Right lung (tissue), 5 donors: ENCODE measurements around the gene CACNB3. TPM values are rescaled to one million over a fixed set of nuclear protein-coding genes. Genes with fewer than 3 reads are reported as not detected.
A peak's percentile ranks its signal among the peaks of the same experiment; 100 is the strongest.
"Not testable (repeated sequence)": the region's sequence is repeated elsewhere in the genome, so short reads cannot be mapped to it uniquely, and the experiment has no call there.

Source experiments
- DNase-seq, 2 donors: peaks; one replicate each; pipeline ENCODE4 v3.0.0-alpha.2; 2013
- polyA plus RNA-seq, 5 donors: library from polyadenylated mRNA; unstranded; fragments of 120-200 nt; gene quantifications; one replicate each; pipeline versions ENCODE4 v1.2.1 to v1.2.3, GENCODE V29; 2013; ENCODE audit warnings: inconsistent platforms in 1 of 5, low replicate concordance in 1 of 5; ENCODE audit not compliant: insufficient read length in 5 of 5, insufficient read depth in 1 of 5

Gene CACNB3
- polyA plus RNA-seq, 5 donors = 27.1 to 37.2 (median 34.4) TPM

DNA sequence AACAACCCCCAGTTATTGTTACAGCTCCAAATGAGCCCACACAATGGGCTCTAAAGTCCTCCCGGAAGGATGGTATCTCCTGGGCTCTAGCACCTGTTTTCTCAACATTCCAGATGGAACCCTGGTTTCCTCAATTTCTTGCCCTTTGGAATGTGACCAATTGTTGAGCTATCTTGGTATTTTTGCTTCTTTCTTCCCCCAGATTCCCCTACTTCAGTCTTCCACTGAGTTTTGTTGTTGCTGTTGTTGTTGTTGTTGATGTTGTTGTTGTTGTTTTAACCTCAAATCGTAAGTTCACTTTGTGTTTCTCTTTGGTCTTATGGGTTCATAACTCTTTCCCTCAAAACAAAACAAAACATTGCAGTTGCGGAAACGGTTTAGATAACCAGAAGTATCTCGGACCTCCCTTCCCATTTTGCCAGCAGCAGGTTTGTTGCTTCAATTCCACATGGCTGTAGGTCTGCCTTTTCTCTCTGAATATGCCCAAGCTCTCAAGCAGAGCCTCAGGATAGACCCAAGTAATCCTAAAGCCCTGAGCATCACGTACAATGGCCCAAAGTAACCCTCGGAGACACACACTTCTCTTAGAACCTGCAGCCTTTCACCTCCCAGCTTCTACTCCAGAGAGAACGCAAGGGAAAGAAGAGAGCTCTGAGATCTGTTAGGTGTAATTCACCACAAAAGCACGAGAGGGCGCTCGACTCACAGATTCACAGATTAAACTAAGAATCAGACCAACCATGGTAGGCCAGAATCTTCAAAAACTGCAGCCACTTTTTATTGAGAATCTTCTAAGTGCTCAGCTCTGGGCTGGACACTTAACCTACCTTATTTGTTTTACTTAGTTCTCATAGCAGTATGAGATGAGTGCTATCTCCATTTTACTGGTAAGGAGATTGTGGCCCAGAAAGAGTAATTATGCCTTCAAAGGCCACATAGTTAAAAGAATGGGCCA lies 34.7 kb downstream of the CACNB3 start:
- peak; percentile 78 to 88 for DNase-seq

DNA sequence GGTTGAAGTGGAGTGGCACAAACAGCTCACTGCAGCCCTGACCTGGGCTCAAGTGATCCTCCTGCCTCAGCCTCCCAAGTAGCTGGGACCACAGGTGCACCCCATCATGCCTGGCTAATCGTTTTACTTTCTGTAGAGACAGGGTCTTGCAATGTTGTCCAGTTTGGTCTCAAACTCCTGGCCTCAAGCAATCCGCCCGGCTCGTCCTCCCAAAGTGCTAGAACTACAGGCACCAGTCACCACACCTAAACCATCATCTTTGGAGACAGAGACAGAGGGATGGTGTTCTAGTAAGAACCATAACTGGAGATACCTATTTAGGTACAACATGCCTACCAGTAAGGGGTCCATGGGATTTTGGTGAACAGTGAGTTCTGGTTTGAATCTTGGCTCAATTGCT lies 36.2 kb downstream of the CACNB3 start:
- no peak for DNase-seq

DNA sequence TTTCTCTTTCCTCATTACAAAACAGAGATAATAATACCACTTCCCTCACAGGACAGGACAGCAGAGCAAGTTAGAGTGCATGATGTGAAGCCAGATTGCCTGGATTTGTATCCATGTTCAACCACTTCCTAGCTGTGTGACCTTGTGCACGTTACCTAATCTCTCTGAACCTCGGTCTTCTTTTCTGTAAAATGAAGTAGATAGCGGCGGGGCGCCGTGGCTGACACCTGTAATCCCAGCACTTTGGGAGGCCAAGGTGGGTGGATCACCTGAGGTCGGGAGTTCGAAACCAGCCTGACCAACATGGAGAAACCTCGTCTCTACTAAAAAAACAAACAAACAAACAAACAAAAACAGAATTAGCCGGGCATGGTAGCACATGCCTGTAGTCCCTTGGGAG lies 36.6 kb downstream of the CACNB3 start:
- DNase-seq = not testable (repeated sequence)

DNA sequence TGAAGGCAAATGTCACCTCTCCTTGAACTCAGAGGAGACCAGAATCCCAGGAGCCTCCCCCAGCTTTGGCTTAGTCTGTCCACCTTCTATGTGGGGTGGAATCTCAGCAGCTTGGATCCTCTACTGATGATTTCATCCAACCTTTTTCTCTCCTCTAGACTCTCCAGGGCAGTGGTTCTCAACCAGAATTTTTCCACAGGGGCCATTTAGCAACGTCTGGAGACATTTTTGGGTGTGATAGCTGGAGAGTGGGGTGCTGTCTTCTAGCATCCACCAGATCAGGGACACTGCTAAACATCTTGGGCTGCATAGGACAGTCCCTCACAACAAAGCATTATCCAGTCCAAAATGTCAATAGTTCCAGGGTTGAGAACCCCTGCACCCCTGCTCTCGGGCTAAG lies 38.1 kb downstream of the CACNB3 start:
- no peak for DNase-seq

DNA sequence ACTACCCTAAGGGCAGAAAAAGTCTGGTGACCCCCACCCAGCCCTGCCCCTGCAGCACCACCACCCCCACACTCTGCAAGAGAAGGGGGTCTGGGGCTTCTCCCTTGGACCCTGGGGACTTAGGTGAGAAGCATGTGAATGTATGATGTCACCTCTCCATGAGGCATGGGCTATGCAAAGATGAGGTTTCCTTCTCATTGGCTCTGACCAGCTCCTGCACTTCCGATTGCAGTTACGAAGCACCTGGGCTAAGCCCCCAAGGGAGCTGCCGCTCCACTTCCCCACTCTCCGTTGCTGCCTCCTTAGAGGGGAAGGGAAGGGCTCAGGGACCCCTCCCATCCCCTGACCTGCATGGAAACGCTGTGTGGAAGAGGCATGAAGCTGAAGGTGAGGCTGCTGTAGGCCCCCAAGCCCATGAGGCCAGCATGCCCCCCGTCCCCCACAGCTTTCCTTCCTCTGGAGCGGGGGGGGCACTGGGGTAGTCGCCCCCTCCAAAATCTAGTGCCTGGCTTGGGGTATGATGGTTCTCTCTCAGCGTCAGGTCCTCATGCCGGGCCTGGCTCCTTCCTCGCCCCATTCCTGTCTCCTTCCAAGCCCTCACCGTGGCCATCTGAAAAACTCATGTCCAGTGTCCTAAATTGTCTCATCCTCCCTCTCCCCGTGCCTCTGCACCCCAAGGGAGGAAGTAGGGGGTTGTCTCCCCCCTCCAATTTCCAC lies 39.1 kb downstream of the CACNB3 start:
- DNase-seq = no peak

DNA sequence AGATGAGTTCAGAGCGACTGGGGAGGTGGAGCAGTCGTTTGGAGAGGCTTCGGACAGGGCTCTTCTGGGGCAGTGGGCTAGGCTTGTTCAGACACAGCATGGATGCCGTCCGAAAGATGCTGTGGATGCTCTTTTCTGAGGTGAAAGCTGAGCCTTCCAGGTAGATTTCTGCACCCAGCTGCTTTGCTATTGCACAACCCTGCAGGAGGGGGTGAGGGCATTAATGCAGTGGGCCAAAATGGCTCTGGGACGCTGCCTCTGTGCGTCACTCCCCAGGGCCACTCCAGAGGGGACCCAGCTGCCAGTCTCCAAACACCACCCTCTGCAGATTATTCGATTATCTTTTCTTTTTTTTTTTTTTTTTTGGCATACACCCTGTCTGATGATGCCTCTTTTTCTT lies 39.7 kb downstream of the CACNB3 start:
- no peak for DNase-seq

DNA sequence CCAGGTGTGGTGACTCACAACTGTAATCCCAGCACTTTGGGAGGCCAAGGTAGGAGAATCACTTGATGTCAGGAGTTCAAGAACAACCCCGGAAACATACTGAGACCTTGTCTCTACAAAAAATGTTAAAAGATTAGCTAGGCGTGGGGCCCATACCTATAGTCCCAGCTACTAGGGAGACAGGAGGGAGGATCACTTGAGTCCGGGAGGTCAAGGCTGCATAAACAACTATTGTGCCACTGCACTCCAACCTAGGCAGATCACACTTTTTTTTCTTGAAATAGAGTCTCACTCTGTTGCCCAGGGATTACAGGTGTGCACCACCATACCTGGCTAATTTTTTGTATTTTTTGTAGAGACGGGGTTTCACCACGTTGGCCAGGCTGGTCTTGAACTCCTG lies 41.3 kb downstream of the CACNB3 start:
- DNase-seq = no peak

DNA sequence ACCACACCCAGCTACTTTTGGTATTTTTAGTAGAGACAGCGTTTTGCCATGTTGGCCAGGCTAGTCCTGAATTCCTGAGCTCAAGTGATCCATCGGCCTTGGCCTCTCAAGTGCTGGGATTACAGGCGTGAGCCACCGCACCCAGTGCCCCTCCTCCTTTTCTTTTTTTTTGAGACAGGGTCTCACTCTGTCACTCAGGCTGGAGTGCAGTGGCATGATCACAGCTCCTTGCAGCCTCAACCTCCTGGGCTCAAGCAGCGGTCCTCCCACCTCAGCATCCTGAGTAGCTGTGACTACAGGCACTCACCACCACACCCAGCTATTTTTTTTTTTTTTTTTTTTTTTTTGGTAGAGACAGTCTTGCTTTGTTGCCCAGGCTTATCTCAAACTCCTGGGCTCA lies 41.9 kb downstream of the CACNB3 start:
- DNase-seq = not testable (repeated sequence)

DNA sequence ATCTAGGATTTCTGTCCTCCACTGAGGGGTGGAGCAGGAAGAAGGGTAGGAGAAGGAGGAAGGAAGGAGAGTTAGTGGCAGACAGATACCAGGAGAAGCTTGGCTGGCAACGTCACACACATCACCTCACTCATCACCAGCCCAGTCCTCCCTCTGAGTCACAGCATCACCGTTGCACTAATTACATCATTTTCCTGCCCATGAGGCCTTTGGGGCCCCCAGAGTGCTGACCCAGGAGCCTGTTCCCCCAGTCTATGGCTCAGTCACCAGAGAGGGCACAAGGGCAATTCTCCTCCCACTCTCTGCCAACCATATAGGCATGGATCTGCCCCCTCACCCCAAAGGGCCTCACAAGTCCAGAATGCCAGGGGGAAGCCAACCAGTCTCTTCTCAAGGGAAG lies 42.8 kb downstream of the CACNB3 start:
- no peak for DNase-seq

DNA sequence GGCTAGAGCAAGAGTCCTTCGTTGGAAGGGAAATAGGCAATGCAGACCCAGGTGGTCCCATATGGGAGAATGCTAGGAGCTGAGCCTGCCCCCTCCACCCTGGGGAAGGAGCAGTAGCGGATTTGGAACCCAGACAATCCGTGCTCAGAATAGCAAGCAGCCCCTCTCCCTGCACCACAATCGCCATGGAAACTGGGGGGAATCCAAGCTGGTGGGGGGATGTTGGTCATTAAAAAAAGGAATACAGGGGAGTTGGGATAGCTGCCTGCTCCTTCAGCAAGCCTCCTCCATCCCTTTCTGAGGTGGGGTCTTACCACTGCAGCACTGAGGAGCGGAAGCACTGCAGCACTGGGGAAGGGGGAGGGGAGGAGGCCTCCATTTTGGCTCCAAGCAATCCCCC lies 44.5 kb downstream of the CACNB3 start:
- DNase-seq = no peak

DNA sequence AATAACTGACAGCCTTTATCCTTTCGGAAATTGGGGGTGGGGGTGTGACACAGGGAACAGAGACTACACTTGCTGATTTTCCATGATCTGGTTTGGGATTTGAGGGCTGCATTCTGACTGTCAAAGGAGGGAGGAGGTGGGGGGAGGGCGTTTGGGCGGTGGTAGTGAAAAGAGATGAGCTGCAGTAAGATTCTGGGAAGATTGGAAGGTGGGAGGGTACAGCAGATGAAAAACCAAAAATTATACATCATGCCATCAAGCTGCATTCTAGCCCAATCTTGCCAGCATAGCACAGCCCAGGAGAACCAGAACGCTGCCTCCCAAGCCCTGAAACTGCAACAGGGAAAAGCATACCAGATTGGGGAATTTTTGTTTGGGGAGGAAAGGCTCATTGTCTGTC lies 45.0 kb downstream of the CACNB3 start:
- DNase-seq = no peak

DNA sequence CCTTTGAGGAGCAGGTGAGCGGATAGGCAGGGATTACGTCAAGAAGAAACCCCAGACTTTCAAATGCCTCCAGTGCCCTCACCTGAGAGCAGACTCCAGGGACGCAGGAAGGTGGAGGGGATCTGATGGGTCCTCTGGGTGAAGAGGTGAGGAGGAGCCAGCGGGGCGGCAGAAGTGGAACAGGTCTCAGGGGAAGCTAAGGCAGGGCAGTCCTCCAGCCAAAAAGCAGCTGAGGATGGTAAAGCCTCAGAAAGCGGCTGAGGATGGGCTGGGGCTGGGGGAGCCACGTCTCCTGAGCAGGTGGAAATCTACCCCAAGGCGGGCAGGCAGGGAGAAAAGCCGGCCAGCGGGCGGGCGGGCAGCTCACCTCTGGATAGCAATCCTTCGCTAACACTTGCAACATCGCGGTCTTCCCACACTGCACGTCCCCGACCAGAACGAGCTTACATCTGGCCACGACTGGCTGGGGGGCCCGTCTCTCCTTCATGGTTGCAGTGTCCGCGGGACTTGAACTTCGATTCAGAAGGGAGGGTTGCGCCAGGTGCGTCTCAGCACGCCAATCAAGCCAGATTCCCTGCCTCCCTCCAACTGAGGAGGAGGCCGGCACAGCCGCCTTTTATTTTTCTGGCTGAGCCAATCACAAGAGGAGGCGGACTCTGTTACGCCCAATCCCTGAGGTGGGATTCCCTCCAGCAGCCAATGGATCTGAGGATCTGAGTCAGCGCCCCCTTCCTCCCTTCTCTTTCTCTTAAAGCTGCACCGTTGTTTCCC lies 47.2 kb downstream of the CACNB3 start, which contains the start of gene RND1:
Gene RND1, minus strand, starts transcription at position 590 of the 771 bp plus-strand sequence. Its CDS starts 103 bp downstream, at position 487.
- DNase-seq = peak; percentile 81 to 87

DNA sequence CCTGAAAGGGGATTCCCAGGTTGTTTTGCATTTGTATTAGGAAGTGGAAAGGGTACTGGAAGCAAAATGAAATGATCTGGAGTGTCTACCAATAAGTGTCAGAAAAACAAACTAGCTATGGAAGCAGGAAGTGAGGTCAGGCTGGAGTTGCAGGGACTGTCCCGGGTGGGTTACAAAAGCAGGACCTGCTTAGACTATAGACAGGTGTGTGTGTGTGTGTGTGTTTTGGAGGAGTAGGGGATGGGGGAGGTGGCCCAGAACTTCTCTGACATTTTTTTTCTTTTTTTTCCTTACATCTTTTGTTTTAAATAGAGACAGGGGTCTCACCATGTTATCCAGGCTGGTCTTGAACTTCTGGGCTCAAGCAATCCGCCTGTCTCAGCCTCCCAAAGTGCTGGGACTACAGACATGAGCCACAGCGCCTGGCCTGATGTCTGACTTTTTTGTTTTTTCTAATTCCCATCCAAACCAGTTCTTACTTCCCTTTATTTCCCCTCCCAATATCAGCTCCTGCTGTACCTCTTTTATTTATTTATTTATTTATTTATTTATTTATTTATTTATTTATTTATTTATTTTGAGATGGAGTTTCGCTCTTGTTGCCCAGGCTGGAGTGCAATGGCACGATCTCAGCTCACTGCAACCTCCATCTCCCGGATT lies 47.9 kb downstream of the CACNB3 start:
- no peak for DNase-seq

DNA sequence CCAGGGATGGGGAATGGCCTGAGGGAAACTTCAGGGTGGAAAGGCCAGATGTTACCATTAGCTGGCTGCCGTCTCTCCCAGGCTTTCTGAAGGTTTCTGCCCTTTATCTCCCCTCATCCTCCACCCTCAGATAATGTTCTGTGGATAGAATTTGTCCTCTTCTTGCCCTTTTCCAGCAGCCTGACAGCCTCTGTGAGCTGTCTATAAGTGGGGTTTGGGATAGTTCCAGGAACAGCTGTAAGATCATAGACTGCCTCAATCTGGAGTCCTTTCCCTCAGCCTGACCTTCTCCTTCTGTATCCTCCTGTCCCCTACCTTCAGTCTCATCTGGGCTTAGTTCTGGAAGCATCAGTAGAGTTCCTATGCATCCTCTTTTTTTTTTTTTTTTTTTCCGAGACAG lies 50.2 kb downstream of the CACNB3 start:
- DNase-seq = no peak

DNA sequence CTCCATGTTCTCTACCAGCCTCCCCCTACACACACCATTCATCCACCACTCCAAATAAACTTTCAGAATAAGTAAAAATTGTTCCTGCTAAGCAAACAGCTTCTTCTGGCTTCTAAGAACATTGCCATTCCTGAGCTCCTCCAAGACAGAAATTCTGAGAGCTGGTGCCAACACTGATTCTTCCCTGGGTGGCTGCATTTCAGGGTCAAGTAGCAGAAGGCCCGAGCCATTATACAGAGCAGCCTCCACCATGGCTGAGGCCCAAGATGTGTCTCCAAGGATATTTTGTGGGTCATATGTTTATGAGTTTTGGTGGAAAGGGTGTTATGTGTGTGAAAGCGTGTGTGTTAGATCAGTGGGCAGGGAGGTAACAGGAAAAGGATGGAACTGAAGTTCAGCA lies 50.9 kb downstream of the CACNB3 start:
- DNase-seq = no peak

DNA sequence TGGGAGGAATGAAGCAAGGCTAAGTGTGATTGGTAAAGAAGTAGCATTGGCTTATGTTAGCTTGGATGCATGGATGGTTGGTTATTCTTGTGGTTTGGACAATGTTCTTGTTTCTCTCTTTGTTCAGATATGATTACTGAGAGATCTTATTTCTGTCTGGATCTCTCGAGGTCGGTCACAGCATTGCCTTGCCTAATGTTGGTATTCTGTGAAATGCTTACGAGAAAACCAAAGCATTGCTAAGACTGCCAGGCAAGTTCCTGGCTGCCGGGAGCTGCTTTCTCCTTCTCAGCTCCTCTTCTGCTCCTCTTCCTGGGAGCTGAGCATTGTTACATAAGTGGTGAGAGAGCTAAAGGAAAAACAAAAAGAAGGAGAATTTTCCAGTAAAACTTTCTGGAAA lies 54.8 kb downstream of the CACNB3 start:
- no peak for DNase-seq

DNA sequence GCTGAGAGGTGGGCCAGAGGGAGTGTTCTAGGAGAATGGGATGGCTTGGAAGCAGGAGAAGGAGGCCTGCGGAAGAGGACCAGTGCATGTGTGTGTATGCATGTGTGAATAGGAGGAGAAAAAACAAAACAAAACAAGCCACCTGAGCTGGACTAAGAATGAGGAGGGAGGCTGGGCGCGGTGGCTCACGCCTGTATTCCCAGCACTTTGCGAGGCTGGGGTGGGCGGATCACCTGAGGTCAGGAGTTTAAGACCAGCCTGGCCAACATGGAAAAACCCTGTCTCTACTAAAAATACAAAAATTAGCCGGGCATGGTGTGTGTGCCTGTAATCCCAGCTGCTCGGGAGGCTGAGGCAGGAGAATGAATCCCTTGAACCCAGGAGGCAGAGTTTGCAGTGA lies 55.2 kb downstream of the CACNB3 start:
- not testable (repeated sequence) for DNase-seq

DNA sequence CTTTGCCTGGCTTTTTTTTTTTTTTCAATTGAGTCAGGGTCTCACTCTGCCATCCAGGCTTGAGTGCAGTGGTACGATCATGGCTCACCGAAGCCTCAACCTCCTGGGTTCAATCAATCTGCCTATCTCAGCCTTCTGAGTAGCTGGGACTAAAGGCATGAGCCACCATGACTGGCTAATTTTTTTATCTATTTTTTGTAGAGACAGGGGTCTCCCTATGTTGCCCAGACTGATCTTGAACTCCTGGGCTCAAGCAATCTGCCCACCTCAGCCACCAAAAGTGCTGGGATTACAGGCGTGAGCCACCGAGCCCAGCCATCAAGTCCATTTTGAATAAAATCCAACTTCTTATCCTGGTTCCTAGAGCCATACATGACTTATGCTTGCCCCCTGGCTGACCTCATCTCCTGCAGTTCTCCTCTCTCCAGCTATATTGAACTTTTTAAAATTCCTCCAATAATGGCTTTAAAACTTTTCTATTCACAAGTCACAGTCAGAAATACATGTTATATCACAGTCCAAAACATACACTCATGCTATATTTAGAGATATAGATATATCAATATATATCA lies 57.7 kb downstream of the CACNB3 start:
- DNase-seq = no peak
